Tibial nerve (tissue), 4 donors: ENCODE results near the gene CDS1. TPM values are rescaled to one million over a fixed set of nuclear protein-coding genes. Genes with fewer than 3 reads are reported as not detected.

Experiments used
- DNase-seq, 2 donors: peaks; one replicate each; pipeline ENCODE4 v3.0.0-alpha.2; 2019; ENCODE audit warnings: low spot score in 2 of 2
- H3K27ac ChIP-seq, 4 donors: fragments of 200-600 bp; sonication (generic) in 3 of 4; one replicate each; pipeline ENCODE4 v1.5.1; 2017 to 2019; ENCODE audit warnings: mild to moderate bottlenecking in 1 of 4
- H3K27me3 ChIP-seq, 2 donors: fragments of 200-600 bp; sonication (generic) in 1 of 2; one replicate each; pipeline versions ENCODE4 v1.5.1 to v1.6.0; 2017 to 2019
- H3K36me3 ChIP-seq, 3 donors: fragments of 200-600 bp; sonication (generic); one replicate each; pipeline ENCODE4 v1.5.1; 2018 to 2019
- H3K4me1 ChIP-seq, 4 donors: fragments of 200-600 bp; sonication (generic) in 3 of 4; one replicate each; pipeline ENCODE4 v1.5.1; 2017 to 2019
- H3K4me3 ChIP-seq, 4 donors: fragments of 200-600 bp; sonication (generic) in 3 of 4; one replicate each; pipeline ENCODE4 v1.5.1; 2017 to 2019; ENCODE audit warnings: mild to moderate bottlenecking in 1 of 4, moderate library complexity in 1 of 4
- H3K9me3 ChIP-seq, 4 donors: fragments of 200-600 bp; sonication (generic) in 3 of 4; one replicate each; pipeline ENCODE4 v1.5.1; 2017 to 2019
- EP300 ChIP-seq, 2 donors: sonication (generic); formaldehyde crosslinking; IDR thresholded peaks; one replicate each; pipeline ENCODE4 v1.6.1; 2017; ENCODE audit warnings: antibody characterized with exemption in 2 of 2, mild to moderate bottlenecking in 1 of 2
- POLR2A ChIP-seq, 2 donors: fragments of 450-650 bp; IDR thresholded peaks; one replicate each; pipeline ENCODE4 v1.6.1; 2017; ENCODE audit warnings: antibody characterized with exemption in 2 of 2, mild to moderate bottlenecking in 2 of 2, moderate library complexity in 2 of 2
- WGBS, 2 donors: methylation state at CpG; one replicate each; pipeline ENCODE4 v1.1.5; 2018; 5-methylcytosine and 5-hydroxymethylcytosine counted together
- total RNA-seq, 4 donors: library from RNA; depleted of rRNA; stranded (reverse); fragments of >200 nt; gene quantifications; one replicate each; pipeline ENCODE4 v1.1.0, GENCODE V29; 2016
- TF ChIP-seq, protein P1 (sequence below), 5 experiments: fragments of 200-600 bp in 3 of 5; fragments of 450-650 bp in 2 of 5; sonication (generic) in 3 of 5; IDR thresholded peaks; one replicate each; pipeline ENCODE4 v1.5.1; 2016 to 2019; ENCODE audit warnings: antibody characterized with exemption in 5 of 5, mild to moderate bottlenecking in 3 of 5, moderate library complexity in 2 of 5

CDS1 gene
- total RNA-seq, 4 donors from 2014 or later = under 0.01 to 0.59 (median 0.25) TPM

DNA sequence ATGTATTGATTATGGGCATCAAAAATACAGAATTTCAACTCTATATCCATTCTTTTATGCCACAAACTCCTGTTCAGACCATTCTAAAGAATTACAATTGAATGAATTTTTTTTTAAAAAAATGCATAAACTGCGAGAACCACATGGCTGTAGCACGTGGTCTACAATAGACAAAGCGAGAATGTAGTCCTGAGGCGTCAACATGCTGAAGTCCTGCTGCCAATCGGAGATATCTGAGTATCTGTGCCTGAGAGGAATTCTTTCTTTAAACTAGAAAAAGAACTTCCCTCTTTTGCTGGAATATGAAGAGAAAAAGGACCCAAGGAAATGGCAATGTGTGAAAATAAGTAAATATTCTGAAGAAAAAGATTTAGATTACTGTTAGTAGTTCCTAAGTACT, 105.7 kb downstream of the CDS1 start:
- Histone ChIP-seq H3K4me1 (no peaks in the 10 kb centered on the region), H3K9me3 (no peaks in the 10 kb centered on the region), H3K27ac (no peak overlapping the region), H3K27me3 (no peaks in the 10 kb centered on the region), H3K4me3 (no peak overlapping the region), H3K36me3 (peaks cover 0 to 82% (median 0%) of the 10 kb centered on the region in 3 donors)
- TF ChIP-seq, protein P1, sequence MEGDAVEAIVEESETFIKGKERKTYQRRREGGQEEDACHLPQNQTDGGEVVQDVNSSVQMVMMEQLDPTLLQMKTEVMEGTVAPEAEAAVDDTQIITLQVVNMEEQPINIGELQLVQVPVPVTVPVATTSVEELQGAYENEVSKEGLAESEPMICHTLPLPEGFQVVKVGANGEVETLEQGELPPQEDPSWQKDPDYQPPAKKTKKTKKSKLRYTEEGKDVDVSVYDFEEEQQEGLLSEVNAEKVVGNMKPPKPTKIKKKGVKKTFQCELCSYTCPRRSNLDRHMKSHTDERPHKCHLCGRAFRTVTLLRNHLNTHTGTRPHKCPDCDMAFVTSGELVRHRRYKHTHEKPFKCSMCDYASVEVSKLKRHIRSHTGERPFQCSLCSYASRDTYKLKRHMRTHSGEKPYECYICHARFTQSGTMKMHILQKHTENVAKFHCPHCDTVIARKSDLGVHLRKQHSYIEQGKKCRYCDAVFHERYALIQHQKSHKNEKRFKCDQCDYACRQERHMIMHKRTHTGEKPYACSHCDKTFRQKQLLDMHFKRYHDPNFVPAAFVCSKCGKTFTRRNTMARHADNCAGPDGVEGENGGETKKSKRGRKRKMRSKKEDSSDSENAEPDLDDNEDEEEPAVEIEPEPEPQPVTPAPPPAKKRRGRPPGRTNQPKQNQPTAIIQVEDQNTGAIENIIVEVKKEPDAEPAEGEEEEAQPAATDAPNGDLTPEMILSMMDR (IDR thresholded peaks at IDR 0.05) = no peak
- TF ChIP-seq POLR2A (IDR thresholded peaks at IDR 0.05) (no peak), EP300 (IDR thresholded peaks at IDR 0.05) (no peak)
- WGBS, 2 donors = 94 to 95% methylated on average over 5 of the region's 5 CpGs
- DNase-seq = no peak

DNA sequence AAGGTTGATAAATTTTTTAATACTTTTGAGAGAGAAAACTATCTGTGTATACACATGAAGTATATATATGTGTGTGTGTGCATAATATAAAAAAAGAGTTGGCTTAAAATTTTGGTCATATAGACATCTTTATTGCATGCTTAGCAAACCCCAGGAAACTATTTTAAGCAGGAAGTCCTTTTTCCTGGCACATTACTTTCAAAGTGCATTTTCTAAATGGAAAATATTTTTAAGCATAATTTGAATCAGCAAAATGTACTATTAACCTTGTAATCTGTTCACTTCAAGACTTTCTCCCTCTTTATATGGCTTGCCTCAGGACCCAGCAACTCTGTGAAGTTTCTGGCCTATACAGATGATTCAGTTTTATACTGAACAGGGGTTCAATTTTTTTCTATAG, 106.3 kb downstream of the CDS1 start:
- H3K36me3 ChIP-seq = peaks cover 0 to 82% (median 0%) of the 10 kb centered on the region in 3 donors

DNA sequence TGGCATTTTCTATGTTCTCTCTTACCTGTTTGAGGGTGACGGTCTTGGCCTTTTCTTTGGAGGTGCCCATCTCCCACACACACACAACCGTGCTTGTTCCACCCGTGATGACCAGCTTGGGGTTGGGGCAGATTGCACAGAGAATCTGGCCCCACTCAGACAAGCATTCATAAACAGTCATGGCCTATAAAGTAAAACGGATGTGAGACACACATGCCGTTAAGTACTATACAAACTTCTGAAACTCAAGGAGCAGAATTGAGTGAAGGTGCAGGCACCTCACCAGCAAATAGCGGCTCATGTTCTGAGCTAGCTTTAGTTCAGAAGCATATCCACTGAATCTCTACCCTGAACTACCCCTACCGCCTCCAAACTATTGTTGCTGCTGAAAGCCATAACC, 107.6 kb downstream of the CDS1 start:
- Histone ChIP-seq H3K4me1 (no peaks in the 10 kb centered on the region), H3K36me3 (peaks cover 0 to 82% (median 0%) of the 10 kb centered on the region in 3 donors), H3K27ac (no peak overlapping the region), H3K27me3 (no peaks in the 10 kb centered on the region), H3K9me3 (no peaks in the 10 kb centered on the region), H3K4me3 (no peak overlapping the region)
- WGBS, 2 donors = 94 to 95% methylated on average over 7 of the region's 7 CpGs
- TF ChIP-seq EP300 (IDR thresholded peaks at IDR 0.05) = no peak
- no peak for TF ChIP-seq POLR2A (IDR thresholded peaks at IDR 0.05)
- TF ChIP-seq, protein P1 (IDR thresholded peaks at IDR 0.05) = no peak
- no peak for DNase-seq

More for the DNA sequence above, 106.3 kb downstream of the CDS1 start:
- no peak overlapping the region for H3K4me3 ChIP-seq
- H3K27ac ChIP-seq = no peak overlapping the region
- H3K4me1 ChIP-seq = no peaks in the 10 kb centered on the region
- DNase-seq = no peak
- H3K27me3 ChIP-seq = no peaks in the 10 kb centered on the region
- H3K9me3 ChIP-seq = no peaks in the 10 kb centered on the region
- TF ChIP-seq, protein P1 (IDR thresholded peaks at IDR 0.05) = no peak
- TF ChIP-seq POLR2A (IDR thresholded peaks at IDR 0.05) = no peak
- TF ChIP-seq EP300 (IDR thresholded peaks at IDR 0.05) = no peak

DNA sequence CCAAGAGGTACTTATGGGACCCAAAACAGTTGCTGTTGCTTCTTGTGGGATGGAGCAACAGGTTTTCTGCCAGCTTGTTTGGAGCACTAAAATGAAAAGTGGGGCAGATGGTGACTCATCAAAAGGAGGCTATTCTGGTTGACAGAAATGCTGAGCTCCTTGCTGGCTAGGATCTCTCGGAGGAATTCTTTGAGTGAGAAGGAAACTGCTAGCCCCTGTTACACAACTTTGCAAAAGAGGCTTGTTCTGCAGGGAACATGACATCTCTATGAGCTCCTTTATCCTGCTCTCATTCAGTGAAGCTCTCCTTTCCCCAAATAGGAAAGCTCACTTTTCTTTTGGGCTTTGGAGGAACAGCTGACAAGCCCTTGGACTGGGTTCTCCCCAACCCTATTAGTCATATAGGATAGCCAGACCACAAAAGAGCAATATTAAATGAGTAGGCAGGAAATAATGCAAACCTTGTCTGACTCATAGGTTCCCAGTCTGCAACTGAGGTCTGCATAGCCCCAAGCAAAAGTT, 108.3 kb downstream of the CDS1 start:
- 88 to 90% methylated on average over 1 of the region's 1 CpG for WGBS, 2 donors
- H3K27me3 ChIP-seq = no peaks in the 10 kb centered on the region
- no peaks in the 10 kb centered on the region for H3K9me3 ChIP-seq
- no peak for TF ChIP-seq EP300 (IDR thresholded peaks at IDR 0.05)
- no peak for TF ChIP-seq POLR2A (IDR thresholded peaks at IDR 0.05)
- TF ChIP-seq, protein P1 (IDR thresholded peaks at IDR 0.05) = no peak
- DNase-seq = no peak
- peaks cover 0 to 82% (median 0%) of the 10 kb centered on the region in 3 donors for H3K36me3 ChIP-seq
- no peak overlapping the region for H3K4me3 ChIP-seq
- H3K27ac ChIP-seq = no peak overlapping the region
- no peaks in the 10 kb centered on the region for H3K4me1 ChIP-seq

DNA sequence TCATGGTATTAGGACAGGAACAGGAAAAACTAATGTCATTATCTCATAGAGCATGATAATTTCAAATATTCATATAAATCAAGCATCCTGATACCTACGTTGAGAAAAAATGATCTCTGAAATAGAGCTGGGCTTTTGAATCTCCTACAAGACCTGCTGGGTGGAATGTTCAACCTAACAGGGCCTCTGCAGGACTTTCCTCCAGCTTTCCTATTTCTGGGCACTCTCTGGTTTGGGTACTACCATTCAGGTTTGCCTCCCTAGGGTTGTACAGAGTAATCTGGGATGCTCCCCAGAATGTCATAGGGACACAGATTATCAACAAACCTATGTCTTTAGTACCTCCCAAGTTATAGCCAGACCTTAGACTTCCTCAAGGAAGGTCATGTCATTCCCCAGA, 108.9 kb downstream of the CDS1 start:
- H3K27ac ChIP-seq = no peak overlapping the region
- no peak for DNase-seq
- no peaks in the 10 kb centered on the region for H3K4me1 ChIP-seq
- 95 to 100% methylated on average over 1 of the region's 1 CpG for WGBS, 2 donors
- TF ChIP-seq, protein P1 (IDR thresholded peaks at IDR 0.05) = no peak
- TF ChIP-seq POLR2A (IDR thresholded peaks at IDR 0.05) = no peak
- TF ChIP-seq EP300 (IDR thresholded peaks at IDR 0.05) = no peak
- H3K4me3 ChIP-seq = no peak overlapping the region
- peaks cover 0 to 82% (median 0%) of the 10 kb centered on the region in 3 donors for H3K36me3 ChIP-seq
- H3K27me3 ChIP-seq = no peaks in the 10 kb centered on the region
- no peaks in the 10 kb centered on the region for H3K9me3 ChIP-seq
